ENCODE measurements around the gene C19orf25.
A peak's percentile ranks its signal among the peaks of the same experiment; 100 is the strongest.
"Not testable (repeated sequence)": the region's sequence is repeated elsewhere in the genome, so short reads cannot be mapped to it uniquely, and the experiment has no call there.

C19orf25 gene

DNA sequence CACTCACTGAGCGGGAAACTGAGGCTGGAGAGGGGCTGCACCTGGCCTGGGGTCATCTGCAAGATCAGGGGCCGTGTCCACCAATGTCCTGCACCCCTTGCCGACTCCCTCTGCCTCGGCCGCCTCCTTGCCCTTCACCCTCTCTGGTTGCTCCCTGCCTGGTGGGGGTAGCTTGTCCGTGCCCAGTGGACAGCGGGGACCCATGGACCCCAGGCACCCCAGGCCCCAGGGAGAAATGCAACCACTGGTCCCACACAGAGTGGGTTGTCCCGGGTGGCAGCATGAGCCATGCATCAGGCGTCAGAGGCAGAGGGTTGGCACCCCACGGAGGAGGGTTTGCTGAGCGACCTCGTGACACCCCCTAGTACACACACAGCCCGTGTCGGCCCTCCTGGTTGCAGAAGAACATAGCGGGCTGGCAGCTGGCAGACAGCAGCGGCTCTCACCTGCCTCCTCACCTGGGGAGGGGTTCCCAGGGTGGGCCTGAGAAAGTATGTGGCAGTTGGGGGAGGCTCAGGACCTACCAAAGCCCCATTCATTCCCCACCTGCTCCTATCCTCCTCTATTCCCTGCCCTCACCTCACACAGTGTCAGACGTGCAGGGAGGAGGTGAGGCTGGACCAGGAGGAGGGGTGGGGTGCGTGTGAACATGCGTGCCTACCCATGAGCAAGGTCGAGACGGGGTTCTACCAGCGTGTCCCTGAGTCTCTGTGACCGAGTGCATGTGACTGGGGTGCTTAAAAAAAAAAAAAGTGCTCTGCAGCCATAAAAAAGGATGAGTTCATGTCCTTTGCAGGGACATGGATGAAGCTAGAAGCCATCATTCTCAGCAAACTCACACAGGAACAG is 25.1 kb upstream of the C19orf25 start:
- TF ChIP-seq POLR2AphosphoS5 (IDR thresholded peaks at IDR 0.05; ENCODE audit: low read depth, low read length) = no peak
- no peak for TF ChIP-seq TAF1 (IDR thresholded peaks at IDR 0.05; ENCODE audit: borderline replicate concordance, low read depth, low read length)
- TF ChIP-seq POLR2A (IDR thresholded peaks at IDR 0.05; ENCODE audit: low read depth, low read length) = no peak

DNA sequence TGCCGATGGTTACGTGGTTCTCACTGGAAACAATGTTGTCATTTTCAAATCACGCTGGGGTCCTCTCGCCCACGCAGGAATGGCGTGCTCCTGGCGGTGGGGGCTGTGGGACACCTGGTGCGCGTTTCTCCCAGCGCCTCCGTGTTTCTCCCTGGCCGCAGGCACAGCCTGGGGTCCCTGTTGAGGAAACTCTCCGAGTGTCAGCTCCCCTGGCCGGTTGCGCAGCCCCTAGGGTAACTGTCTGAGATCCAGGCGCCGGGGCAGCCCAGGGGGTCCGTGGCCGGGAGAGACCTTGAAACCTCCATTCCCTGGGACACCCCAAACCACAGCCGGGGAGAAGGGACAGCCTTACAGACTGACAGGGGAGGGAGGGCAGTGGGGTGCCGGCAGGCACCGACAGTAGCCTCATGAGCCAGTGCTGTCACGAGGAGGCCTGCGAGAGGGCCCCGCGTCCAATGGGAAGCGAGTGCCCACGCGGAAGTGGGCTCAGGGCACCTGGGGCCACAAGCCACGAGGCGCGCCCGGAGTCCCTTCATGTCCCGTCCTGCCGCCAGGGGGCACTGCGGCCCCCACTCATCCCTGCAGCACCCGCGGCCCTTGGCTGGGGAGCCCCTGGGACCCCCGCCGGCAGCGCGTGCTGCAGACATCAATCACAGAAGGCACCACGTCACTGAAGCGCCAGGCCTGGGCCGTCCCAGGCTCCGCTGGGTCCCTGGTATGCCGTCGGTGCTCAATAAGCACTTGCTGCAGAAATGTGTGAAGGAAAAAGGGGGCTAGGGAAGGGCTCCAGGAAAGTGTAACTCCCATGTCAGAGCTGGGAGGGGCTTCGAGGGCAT is 24.3 kb upstream of the C19orf25 start:
- DNase-seq (ENCODE audit: insufficient read length) = peak; percentile 67
- FAIRE-seq = peak; percentile 21
- TF ChIP-seq POLR2A (IDR thresholded peaks at IDR 0.05; ENCODE audit: low read depth, low read length) (no peak), POLR2AphosphoS5 (IDR thresholded peaks at IDR 0.05; ENCODE audit: low read depth, low read length) (no peak), TAF1 (IDR thresholded peaks at IDR 0.05; ENCODE audit: borderline replicate concordance, low read depth, low read length) (no peak)

More for the DNA sequence above, 25.1 kb upstream of the C19orf25 start:
- FAIRE-seq (no peak), DNase-seq (ENCODE audit: insufficient read length) (no peak)

DNA sequence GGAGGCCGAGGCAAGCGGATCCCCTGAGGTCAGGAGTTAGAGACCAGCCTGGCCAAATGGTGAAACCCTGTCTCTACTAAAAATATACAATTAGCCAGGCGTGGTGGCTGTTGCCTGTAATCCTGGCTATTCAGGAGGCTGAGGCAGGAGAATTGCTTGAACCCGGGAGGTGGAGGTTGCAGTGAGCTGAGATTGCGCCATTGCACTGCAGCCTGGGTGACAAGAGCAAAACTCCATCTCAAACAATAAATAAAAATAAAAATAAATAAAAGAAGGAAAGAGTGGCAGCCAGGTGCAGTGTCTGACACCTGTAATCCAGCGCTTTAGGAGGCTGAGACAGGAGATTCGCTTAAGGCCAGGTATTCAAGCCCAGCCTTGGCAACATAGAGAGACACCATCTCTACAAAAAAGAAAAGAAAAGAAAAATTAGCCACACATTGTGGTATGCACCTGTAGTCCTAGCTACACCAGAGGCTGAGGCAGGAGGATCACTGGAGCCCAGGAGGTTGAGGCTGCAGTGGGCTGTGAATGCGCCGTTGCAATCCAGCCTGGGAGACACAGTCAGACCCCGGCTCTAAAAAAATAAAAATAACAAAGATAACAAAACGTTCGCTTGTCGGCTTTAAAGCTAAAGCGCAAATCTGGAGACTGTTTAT is 23.5 kb upstream of the C19orf25 start:
- TF ChIP-seq POLR2AphosphoS5 (IDR thresholded peaks at IDR 0.05; ENCODE audit: low read depth, low read length) (no peak), TAF1 (IDR thresholded peaks at IDR 0.05; ENCODE audit: borderline replicate concordance, low read depth, low read length) (no peak), POLR2A (IDR thresholded peaks at IDR 0.05; ENCODE audit: low read depth, low read length) (no peak)
- FAIRE-seq = no peak
- DNase-seq (ENCODE audit: insufficient read length) = no peak

DNA sequence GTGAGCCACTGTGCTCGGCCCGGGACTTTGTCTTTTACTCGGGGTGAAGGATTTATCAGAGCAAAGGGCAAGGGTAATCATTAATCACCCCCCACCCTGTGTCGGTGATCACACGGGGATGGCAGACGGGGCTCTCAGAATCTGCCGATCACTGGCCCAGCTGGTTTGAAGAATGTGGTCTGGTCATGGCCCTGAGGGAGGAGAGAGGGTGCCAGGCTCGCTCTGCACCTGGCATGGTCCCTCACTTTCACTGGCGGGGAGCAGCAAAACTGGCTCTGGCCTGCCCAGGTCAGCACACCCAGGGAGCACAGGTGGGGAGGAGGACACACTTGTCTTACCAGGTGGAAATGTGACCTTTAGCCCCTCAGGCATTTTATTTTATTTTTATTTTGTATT is 22.2 kb upstream of the C19orf25 start:
- DNase-seq (ENCODE audit: insufficient read length) = no peak
- TF ChIP-seq TAF1 (IDR thresholded peaks at IDR 0.05; ENCODE audit: borderline replicate concordance, low read depth, low read length) (no peak), POLR2AphosphoS5 (IDR thresholded peaks at IDR 0.05; ENCODE audit: low read depth, low read length) (no peak), POLR2A (IDR thresholded peaks at IDR 0.05; ENCODE audit: low read depth, low read length) (no peak)
- FAIRE-seq = no peak

DNA sequence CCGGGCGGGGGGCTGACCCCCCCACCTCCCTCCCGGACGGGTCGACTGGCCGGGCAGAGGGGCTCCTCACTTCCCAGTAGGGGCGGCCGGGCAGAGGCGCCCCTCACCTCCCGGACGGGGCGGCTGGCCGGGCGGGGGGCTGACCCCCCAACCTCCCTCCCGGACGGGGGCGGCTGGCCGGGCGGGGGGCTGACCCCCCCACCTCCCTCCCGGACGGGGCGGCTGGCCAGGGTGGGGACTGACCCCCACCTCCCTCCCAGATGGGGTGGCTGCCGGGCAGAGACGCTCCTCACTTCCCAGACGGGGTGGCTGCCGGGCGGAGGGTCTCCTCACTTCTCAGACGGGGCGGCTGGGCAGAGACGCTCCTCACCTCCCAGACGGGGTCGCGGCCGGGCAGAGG is 20.2 kb upstream of the C19orf25 start:
- not testable (repeated sequence) for FAIRE-seq; DNase-seq (ENCODE audit: insufficient read length)

DNA sequence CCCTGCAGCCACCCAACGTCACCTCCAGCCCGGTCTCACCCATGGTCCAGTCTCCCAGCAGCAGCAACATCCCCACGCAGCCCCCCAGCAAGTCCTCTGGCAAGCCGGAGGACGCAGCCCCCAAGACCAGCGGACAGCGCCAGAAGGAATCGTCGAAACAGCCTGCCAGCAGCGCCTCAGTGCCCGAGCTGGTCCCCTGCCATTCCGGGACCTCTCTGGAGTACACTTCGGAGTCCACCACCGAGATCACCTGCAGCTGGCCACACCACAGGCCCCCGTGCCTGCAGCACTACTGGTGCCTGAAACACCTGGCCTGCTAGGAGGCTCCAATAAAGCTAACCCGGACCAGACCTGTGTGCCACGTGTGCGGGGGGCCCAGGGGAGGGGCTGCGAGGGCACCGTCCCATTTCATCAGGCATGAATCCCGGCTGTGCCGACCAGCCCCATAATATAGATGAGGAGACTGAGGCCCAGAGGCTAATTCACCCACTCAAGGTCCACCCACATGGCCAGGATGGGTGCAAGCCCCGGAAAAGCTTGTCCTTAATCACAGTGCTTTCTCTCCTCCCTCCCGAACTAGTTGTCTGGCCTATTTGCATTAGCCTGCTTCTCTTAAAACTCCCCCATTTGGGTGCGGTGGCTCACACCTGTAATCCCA is 18.7 kb upstream of the C19orf25 start:
- no peak for TF ChIP-seq POLR2A (IDR thresholded peaks at IDR 0.05; ENCODE audit: low read depth, low read length)
- no peak for TF ChIP-seq POLR2AphosphoS5 (IDR thresholded peaks at IDR 0.05; ENCODE audit: low read depth, low read length)
- TF ChIP-seq TAF1 (IDR thresholded peaks at IDR 0.05; ENCODE audit: borderline replicate concordance, low read depth, low read length) = no peak
- DNase-seq (ENCODE audit: insufficient read length) (no peak), FAIRE-seq (no peak)

GRCh38 chr19:1496714-1497577 is 17.9 kb upstream of the C19orf25 start:
- TF ChIP-seq TAF1 (IDR thresholded peaks at IDR 0.05; ENCODE audit: borderline replicate concordance, low read depth, low read length) (no peak), POLR2AphosphoS5 (IDR thresholded peaks at IDR 0.05; ENCODE audit: low read depth, low read length) (no peak), POLR2A (IDR thresholded peaks at IDR 0.05; ENCODE audit: low read depth, low read length) (no peak)
- no peak for FAIRE-seq
- DNase-seq (ENCODE audit: insufficient read length) = no peak

GRCh38 chr19:1495799-1496713 is 17.0 kb upstream of the C19orf25 start:
- no peak for TF ChIP-seq TAF1 (IDR thresholded peaks at IDR 0.05; ENCODE audit: borderline replicate concordance, low read depth, low read length)
- no peak for TF ChIP-seq POLR2A (IDR thresholded peaks at IDR 0.05; ENCODE audit: low read depth, low read length)
- no peak for TF ChIP-seq POLR2AphosphoS5 (IDR thresholded peaks at IDR 0.05; ENCODE audit: low read depth, low read length)
- FAIRE-seq (no peak), DNase-seq (ENCODE audit: insufficient read length) (no peak)

DNA sequence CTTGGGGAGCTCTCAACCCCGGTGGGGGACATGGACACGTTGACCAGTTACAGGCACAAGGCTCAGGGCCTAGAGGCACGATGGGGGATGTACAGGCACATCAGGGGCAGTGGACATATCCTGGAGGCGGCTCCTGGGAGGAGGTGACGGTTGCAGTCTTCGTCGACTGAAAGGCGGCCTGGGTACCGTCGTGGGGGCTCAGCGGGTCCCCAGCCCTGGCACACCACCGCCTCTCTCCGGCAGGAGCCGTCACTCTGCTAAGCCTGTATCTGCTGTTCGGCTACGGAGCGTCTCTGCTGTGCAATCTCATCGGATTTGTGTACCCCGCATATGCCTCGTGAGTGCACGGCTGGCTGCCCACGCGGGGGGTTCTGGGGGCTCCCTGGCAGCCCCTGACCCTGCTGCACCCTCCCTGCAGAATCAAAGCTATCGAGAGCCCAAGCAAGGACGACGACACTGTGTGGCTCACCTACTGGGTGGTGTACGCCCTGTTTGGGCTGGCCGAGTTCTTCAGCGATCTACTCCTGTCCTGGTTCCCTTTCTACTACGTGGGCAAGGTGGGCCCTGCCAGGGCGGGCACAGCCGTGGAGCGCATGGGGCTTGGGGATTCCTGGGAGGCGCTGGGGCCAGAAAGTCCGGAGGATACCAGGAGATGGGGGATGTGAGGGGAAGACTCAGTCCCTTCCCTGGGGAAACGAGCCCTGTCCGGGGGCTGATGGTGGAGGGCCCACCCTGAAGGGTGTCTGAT is 16.2 kb upstream of the C19orf25 start:
- TF ChIP-seq POLR2A (IDR thresholded peaks at IDR 0.05; ENCODE audit: low read depth, low read length) (no peak), POLR2AphosphoS5 (IDR thresholded peaks at IDR 0.05; ENCODE audit: low read depth, low read length) (no peak), TAF1 (IDR thresholded peaks at IDR 0.05; ENCODE audit: borderline replicate concordance, low read depth, low read length) (no peak)
- DNase-seq (ENCODE audit: insufficient read length) = no peak
- no peak for FAIRE-seq

Data from GM12892 (cell line).